DND-41 (cell line): ENCODE measurements around the gene IL21R.

Experiments
- ATAC-seq: fragments of 200-7000 bp; cut with Tn5 transposase; 3 replicates; pipeline ENCODE4 v1.9.1; 2021; ENCODE audit warnings: low read depth; ENCODE audit not compliant: insufficient read depth
- DNase-seq: peaks from one replicate; pipeline ENCODE4 v3.0.0-alpha.2; 2020
- H2AFZ ChIP-seq: 2 replicates; pipeline ENCODE4 v1.6.0; 2012; ENCODE audit warnings: low read depth, low read length
- H3K27ac ChIP-seq: 2 replicates; pipeline ENCODE4 v1.5.1; 2012; ENCODE audit warnings: low read length, inconsistent platforms
- H3K27me3 ChIP-seq: fragments of 200-600 bp; sonication (generic); 2 replicates; pipeline ENCODE4 v1.6.0; 2012; ENCODE audit warnings: low read length, mild to moderate bottlenecking, inconsistent platforms; ENCODE audit not compliant: insufficient read depth, poor library complexity
- H3K36me3 ChIP-seq: 2 replicates; pipeline ENCODE4 v1.5.1; 2012; ENCODE audit warnings: low read length, inconsistent platforms; ENCODE audit not compliant: insufficient read depth
- H3K4me1 ChIP-seq: 2 replicates; pipeline ENCODE4 v1.5.1; 2012; ENCODE audit warnings: mild to moderate bottlenecking, low read length; ENCODE audit not compliant: insufficient read depth
- H3K4me2 ChIP-seq: 2 replicates; pipeline ENCODE4 v1.6.0; 2012; ENCODE audit warnings: mild to moderate bottlenecking, moderate library complexity, low read length, inconsistent platforms; ENCODE audit not compliant: insufficient read depth
- H3K4me3 ChIP-seq, 2 experiments: fragments of 200-600 bp in 1 of 2; shearing (Covaris generic) in 1 of 2; 2 replicates each; pipeline ENCODE4 v1.5.1; 2012 to 2016; ENCODE audit warnings: inconsistent platforms in 2 of 2, low read length in 2 of 2, mild to moderate bottlenecking in 2 of 2, low read depth in 1 of 2, moderate library complexity in 1 of 2
- H3K79me2 ChIP-seq: 2 replicates; pipeline ENCODE4 v1.6.0; 2012; ENCODE audit warnings: low read length, inconsistent platforms; ENCODE audit not compliant: insufficient read depth
- H3K9ac ChIP-seq: 2 replicates; pipeline ENCODE4 v1.6.0; 2012; ENCODE audit warnings: low read depth, mild to moderate bottlenecking, inconsistent platforms, low read length, moderate library complexity
- H3K9me3 ChIP-seq: 2 replicates; pipeline ENCODE4 v1.5.1; 2012; ENCODE audit warnings: low read length, moderate library complexity, mild to moderate bottlenecking, inconsistent platforms; ENCODE audit not compliant: insufficient read depth, severe bottlenecking
- H4K20me1 ChIP-seq: 2 replicates; pipeline ENCODE4 v1.6.0; 2012; ENCODE audit warnings: low read length; ENCODE audit not compliant: insufficient read depth
- EZH2 ChIP-seq: IDR thresholded peaks from 3 replicates; pipeline ENCODE4 v1.6.1; 2012; ENCODE audit warnings: borderline replicate concordance, low read depth, mild to moderate bottlenecking, moderate library complexity, low read length, inconsistent platforms; ENCODE audit not compliant: severe bottlenecking
- TF ChIP-seq, protein P1 (sequence below): IDR thresholded peaks from 2 replicates; pipeline ENCODE4 v1.5.1; 2012; ENCODE audit warnings: borderline replicate concordance, low read length, moderate library complexity, mild to moderate bottlenecking; ENCODE audit not compliant: poor library complexity, severe bottlenecking; ENCODE audit errors: extremely low read depth

Gene IL21R

DNA sequence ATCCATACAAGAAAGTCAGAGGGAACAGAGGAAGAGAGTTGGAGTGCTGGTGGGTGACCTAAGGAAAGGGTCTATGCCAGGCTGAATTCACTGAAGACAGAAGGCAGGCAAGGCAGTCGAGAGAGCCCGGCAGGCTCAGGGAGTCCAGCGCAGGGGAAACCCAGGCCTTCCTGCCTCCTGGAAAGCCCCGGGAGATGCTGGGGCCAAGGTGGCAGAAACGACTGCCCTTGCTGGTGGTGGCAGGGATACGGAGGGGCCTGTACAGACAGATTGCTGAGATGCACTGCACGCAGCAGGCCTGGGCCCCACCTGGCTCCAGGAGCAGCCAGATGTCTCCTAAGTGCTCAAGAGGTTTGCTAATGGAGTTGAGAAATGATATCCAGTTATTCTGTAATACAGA lies 87.9 kb downstream of the IL21R start:
- Histone ChIP-seq H3K27me3 (no peaks in the 10 kb centered on the region), H3K4me1 (no peaks in the 10 kb centered on the region), H3K4me2 (no peak overlapping the region), H3K9me3 (no peaks in the 10 kb centered on the region), H3K9ac (no peak overlapping the region), H3K36me3 (peaks cover 86% of the 10 kb centered on the region), H2AFZ (no peak overlapping the region), H3K27ac (no peak overlapping the region), H3K4me3 (no peak overlapping the region), H3K79me2 (no peaks in the 10 kb centered on the region), H4K20me1 (no peaks in the 10 kb centered on the region)
- TF ChIP-seq EZH2: no peak
- TF ChIP-seq, protein P1, sequence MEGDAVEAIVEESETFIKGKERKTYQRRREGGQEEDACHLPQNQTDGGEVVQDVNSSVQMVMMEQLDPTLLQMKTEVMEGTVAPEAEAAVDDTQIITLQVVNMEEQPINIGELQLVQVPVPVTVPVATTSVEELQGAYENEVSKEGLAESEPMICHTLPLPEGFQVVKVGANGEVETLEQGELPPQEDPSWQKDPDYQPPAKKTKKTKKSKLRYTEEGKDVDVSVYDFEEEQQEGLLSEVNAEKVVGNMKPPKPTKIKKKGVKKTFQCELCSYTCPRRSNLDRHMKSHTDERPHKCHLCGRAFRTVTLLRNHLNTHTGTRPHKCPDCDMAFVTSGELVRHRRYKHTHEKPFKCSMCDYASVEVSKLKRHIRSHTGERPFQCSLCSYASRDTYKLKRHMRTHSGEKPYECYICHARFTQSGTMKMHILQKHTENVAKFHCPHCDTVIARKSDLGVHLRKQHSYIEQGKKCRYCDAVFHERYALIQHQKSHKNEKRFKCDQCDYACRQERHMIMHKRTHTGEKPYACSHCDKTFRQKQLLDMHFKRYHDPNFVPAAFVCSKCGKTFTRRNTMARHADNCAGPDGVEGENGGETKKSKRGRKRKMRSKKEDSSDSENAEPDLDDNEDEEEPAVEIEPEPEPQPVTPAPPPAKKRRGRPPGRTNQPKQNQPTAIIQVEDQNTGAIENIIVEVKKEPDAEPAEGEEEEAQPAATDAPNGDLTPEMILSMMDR: no peak
- ATAC-seq (no peak), DNase-seq (no peak)

DNA sequence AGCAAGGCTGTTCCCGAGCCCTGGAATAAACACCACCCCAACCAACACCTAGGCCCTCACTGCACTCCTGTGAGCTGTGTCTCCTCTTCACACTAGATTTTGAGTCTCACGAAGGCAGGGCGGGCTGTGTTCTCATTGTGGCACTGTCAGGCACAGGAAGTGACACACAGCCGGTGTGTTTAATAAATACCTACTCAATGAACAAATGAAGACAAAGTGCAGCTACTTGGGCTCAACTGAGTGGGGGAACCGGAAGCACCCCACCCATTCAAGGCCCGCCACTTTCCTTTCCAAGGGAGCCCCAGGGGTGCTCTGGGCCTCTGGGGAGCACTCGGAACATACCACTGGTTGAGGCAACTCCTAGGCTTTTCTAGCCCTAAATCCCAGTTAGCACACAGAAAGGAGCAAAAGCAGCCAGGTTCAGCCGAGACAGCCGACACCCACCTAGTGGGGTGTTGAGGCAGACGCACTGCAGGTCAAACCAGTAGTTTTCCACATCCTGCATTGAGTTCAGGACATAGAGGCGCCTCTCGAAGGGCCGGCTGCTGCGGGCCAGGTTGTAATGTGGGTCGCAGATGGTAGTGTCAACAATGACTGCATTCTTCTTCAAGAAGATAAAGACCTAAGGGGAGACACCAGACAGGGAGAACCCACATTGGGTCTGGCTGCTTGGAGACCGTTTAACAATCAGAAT lies 90.1 kb downstream of the IL21R start:
- Histone ChIP-seq H3K9me3 (no peaks in the 10 kb centered on the region), H4K20me1 (no peaks in the 10 kb centered on the region), H3K27ac (no peak overlapping the region), H3K4me1 (no peaks in the 10 kb centered on the region), H3K79me2 (no peaks in the 10 kb centered on the region), H3K36me3 (peaks cover 84% of the 10 kb centered on the region), H3K4me3 (no peak overlapping the region), H2AFZ (no peak overlapping the region), H3K9ac (no peak overlapping the region), H3K27me3 (no peaks in the 10 kb centered on the region), H3K4me2 (no peak overlapping the region)
- no peak for ATAC-seq
- TF ChIP-seq, protein P1: no peak
- no peak for TF ChIP-seq EZH2
- DNase-seq: no peak

DNA sequence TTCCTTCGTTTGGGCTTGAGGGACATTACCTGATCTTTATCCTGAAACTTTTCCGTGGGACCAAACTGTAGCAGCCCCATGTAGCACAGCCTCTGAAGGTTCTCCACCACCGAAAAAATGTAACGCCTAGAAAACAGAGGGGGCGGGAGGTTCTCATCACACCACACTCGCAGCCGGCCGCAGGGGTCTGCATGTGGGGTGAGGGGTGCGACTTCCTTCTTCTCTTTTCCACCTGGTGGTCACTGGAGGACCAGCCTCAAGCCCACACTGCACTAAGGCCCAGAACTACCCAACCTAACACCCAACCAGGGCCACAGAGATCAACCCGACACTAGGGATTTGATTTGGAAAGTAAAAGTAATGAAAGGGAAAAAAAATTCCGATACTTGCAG lies 90.6 kb downstream of the IL21R start:
- TF ChIP-seq, protein P1: no peak
- no peak for TF ChIP-seq EZH2
- Histone ChIP-seq H3K4me3 (no peak overlapping the region), H2AFZ (no peak overlapping the region), H4K20me1 (no peaks in the 10 kb centered on the region), H3K9me3 (no peaks in the 10 kb centered on the region), H3K79me2 (no peaks in the 10 kb centered on the region), H3K4me1 (no peaks in the 10 kb centered on the region), H3K27me3 (no peaks in the 10 kb centered on the region), H3K36me3 (peaks cover 86% of the 10 kb centered on the region), H3K9ac (no peak overlapping the region), H3K27ac (no peak overlapping the region), H3K4me2 (no peak overlapping the region)
- ATAC-seq: no peak
- no peak for DNase-seq
